Endothelial cell of umbilical vein (primary cell): ENCODE results near the gene NRCAM. TPM values are rescaled to one million over a fixed set of nuclear protein-coding genes. Genes with fewer than 3 reads are reported as not detected.

Source experiments
- BruUV-seq: library from RNA; stranded (reverse); fragments of 400-500 nt; replicated peaks from 2 replicates; lab custom pipeline; 2021; lab: Mats Ljungman, UMichigan
- CTCF ChIA-PET: fragments of 300-600, 350-600 bp; sonication (Branson Sonifier 250); formaldehyde crosslinking; loops from one replicate; lab custom pipeline; 2021; ENCODE audit warnings: antibody characterized with exemption, inconsistent platforms; lab: Charles Lee
- POLR2A ChIA-PET: fragments of 300-600, 350-600 bp; sonication (Branson Sonifier 250); formaldehyde crosslinking; loops from one replicate; lab custom pipeline; 2021; ENCODE audit warnings: antibody characterized with exemption, inconsistent platforms; lab: Charles Lee
- DNase-seq: peaks from one replicate; pipeline ENCODE4 v3.0.0-alpha.2; 2011; ENCODE audit warnings: low read depth, low spot score
- FAIRE-seq: peaks from 2 replicates; lab custom pipeline; 2011; peaks lifted over from hg19 to GRCh38; lab: Jason Lieb, UNC
- H2AFZ ChIP-seq: 2 replicates; pipeline ENCODE4 v1.6.0; 2012; ENCODE audit warnings: low read depth, low read length, control low read depth, inconsistent platforms
- H3K27ac ChIP-seq: 2 replicates; pipeline ENCODE4 v1.5.1; 2011; ENCODE audit warnings: low read depth, mild to moderate bottlenecking, control low read depth, low read length, moderate library complexity; ENCODE audit not compliant: insufficient read depth
- H3K27me3 ChIP-seq, 2 experiments: 2 replicates each; pipeline versions ENCODE4 v1.6.0 to v1.6.1; 2011; ENCODE audit warnings: low read length in 2 of 2, mixed read lengths in 1 of 2; ENCODE audit not compliant: control insufficient read depth in 2 of 2, insufficient read depth in 2 of 2
- H3K36me3 ChIP-seq, 2 experiments: 2 replicates in 1 of 2; 3 replicates in 1 of 2; pipeline ENCODE4 v1.5.1; 2011; ENCODE audit warnings: low read length in 2 of 2, mild to moderate bottlenecking in 1 of 2, moderate library complexity in 1 of 2; ENCODE audit not compliant: control insufficient read depth in 2 of 2, insufficient read depth in 2 of 2; ENCODE audit errors: extremely low read depth in 1 of 2
- H3K4me1 ChIP-seq: 3 replicates; pipeline ENCODE4 v1.5.1; 2011; ENCODE audit warnings: mild to moderate bottlenecking, low read length; ENCODE audit not compliant: control insufficient read depth, insufficient read depth; ENCODE audit errors: extremely low read depth
- H3K4me2 ChIP-seq: 2 replicates; pipeline ENCODE4 v1.6.1; 2011; ENCODE audit warnings: low read length, control low read depth, mixed read lengths; ENCODE audit not compliant: insufficient read depth
- H3K4me3 ChIP-seq, 3 experiments: fragments of 200-600 bp in 1 of 3; sonication (generic), shearing (Covaris generic) in 1 of 3; replicated peaks in 1 of 3; 2 replicates each; pipeline ENCODE4 v1.5.1; 2011 to 2016; ENCODE audit warnings: control low read depth in 3 of 3, low read length in 3 of 3, mild to moderate bottlenecking in 2 of 3, inconsistent platforms in 1 of 3, low read depth in 1 of 3, moderate library complexity in 1 of 3; ENCODE audit not compliant: insufficient read depth in 1 of 3
- H3K79me2 ChIP-seq: 2 replicates; pipeline ENCODE4 v1.6.0; 2012; ENCODE audit warnings: low read length, inconsistent platforms; ENCODE audit not compliant: control insufficient read depth, insufficient read depth
- H3K9ac ChIP-seq: replicated peaks from 2 replicates; pipeline ENCODE3; 2011; ENCODE audit warnings: low read length, control low read depth; ENCODE audit not compliant: insufficient read depth; ENCODE audit errors: extremely low read depth
- H3K9me1 ChIP-seq: replicated peaks from 3 replicates; pipeline ENCODE4 v1.6.0; 2011; ENCODE audit warnings: mild to moderate bottlenecking, low read length; ENCODE audit not compliant: control insufficient read depth, insufficient read depth; ENCODE audit errors: extremely low read depth
- H3K9me3 ChIP-seq: replicated peaks from 2 replicates; pipeline ENCODE4 v1.5.1; 2012; ENCODE audit warnings: low read length, inconsistent platforms; ENCODE audit not compliant: control insufficient read depth, insufficient read depth
- H4K20me1 ChIP-seq: replicated peaks from 2 replicates; pipeline ENCODE3; 2011; ENCODE audit warnings: mild to moderate bottlenecking, low read length; ENCODE audit not compliant: control insufficient read depth, insufficient read depth; ENCODE audit errors: extremely low read depth
- CTCF ChIP-seq, 2 donors: IDR thresholded peaks; 1 replicate in 1 of 2; 2 replicates in 1 of 2; pipeline ENCODE4 v1.5.1; 2011; ENCODE audit warnings: low read length in 2 of 2, mild to moderate bottlenecking in 2 of 2, moderate library complexity in 2 of 2, control low read depth in 1 of 2, inconsistent platforms in 1 of 2, low read depth in 1 of 2; ENCODE audit not compliant: insufficient read depth in 1 of 2; ENCODE audit errors: extremely low read depth in 1 of 2
- FOS ChIP-seq: IDR thresholded peaks from 2 replicates; pipeline ENCODE4 v1.6.1; 2011; ENCODE audit warnings: mild to moderate bottlenecking, low read length, moderate library complexity, borderline replicate concordance; ENCODE audit not compliant: insufficient read depth
- GATA2 ChIP-seq: IDR thresholded peaks from 2 replicates; pipeline ENCODE4 v1.7.0; 2011; ENCODE audit warnings: low read depth, mild to moderate bottlenecking, moderate library complexity, mixed read lengths, low read length; ENCODE audit not compliant: insufficient read length, insufficient read depth
- JUN ChIP-seq: IDR thresholded peaks from 2 replicates; pipeline ENCODE4 v1.6.1; 2011; ENCODE audit warnings: borderline replicate concordance, low read depth; ENCODE audit not compliant: insufficient read length, insufficient read depth
- MAX ChIP-seq: IDR thresholded peaks from 2 replicates; pipeline ENCODE4 v1.6.1; 2011; ENCODE audit not compliant: insufficient read depth, insufficient read length
- MYC ChIP-seq: IDR thresholded peaks from one replicate; pipeline ENCODE4 v1.6.1; 2011; ENCODE audit warnings: mild to moderate bottlenecking, low read depth, low read length
- POLR2A ChIP-seq: IDR thresholded peaks from 2 replicates; pipeline ENCODE4 v1.6.1; 2012; ENCODE audit warnings: low read depth, mild to moderate bottlenecking, control low read depth, low read length
- POLR2AphosphoS5 ChIP-seq: IDR thresholded peaks from 2 replicates; pipeline ENCODE4 v1.6.1; 2012; ENCODE audit warnings: low read depth, mild to moderate bottlenecking, control low read depth, low read length, moderate library complexity; ENCODE audit not compliant: insufficient read depth
- dilution Hi-C: fragments of 300-500 bp; cut with MboI; formaldehyde crosslinking; loops from one replicate; pipeline ENCODE4 v1.15.0; 2019; ENCODE audit warnings: low sequenced_read_pairs; ENCODE audit not compliant: extremely low pct_ligation_motif_present
- intact Hi-C: fragments of 100-400 bp; cut with micrococcal nuclease; formaldehyde crosslinking; loops from one replicate; pipeline ENCODE4 v1.10.0; 2022
- polyA plus RNA-seq, 4 experiments: library from polyadenylated mRNA; depleted of rRNA in 3 of 4; stranded (reverse) in 3 of 4; unstranded in 1 of 4; fragments of >200 nt; gene quantifications; 2 replicates each; pipeline versions ENCODE4 v1.2.1 to v1.2.3, GENCODE V29; 2011 to 2012; ENCODE audit warnings: missing spikeins in 1 of 4
- total RNA-seq: library from RNA; stranded (reverse); gene quantifications from 2 replicates; pipeline ENCODE4 v1.2.3, GENCODE V29; 2021

NRCAM gene
- total and polyA plus RNA-seq, 2 donors (not counting 3 experiments of a cell fraction or from before 2014, with no cell fraction given) = 26.0 to 47.6 TPM

- H3K4me1 ChIP-seq = no peaks in the 10 kb centered on the region
- H3K9me1 ChIP-seq = no peaks in the 10 kb centered on the region
- TF ChIP-seq FOS (no peak), MAX (no peak), MYC (no peak), GATA2 (no peak), JUN (no peak), POLR2A (no peak), CTCF (IDR thresholded peaks at IDR 0.05; ENCODE audit: extremely low read depth in 1 of 2, insufficient read depth in 1 of 2, low read depth in 1 of 2, low read length in 2 of 2) (no peak), POLR2AphosphoS5 (no peak)
- no peak for FAIRE-seq
- H3K9me3 ChIP-seq = no peaks in the 10 kb centered on the region
- H3K27ac ChIP-seq = no peak overlapping the region
- no peaks in the 10 kb centered on the region for H3K27me3 ChIP-seq
- H3K36me3 ChIP-seq = peaks cover 0 to 4% of the 10 kb centered on the region in 2 experiments
- intact Hi-C loops (loop anchor here (5.0 kb wide), 1 partner anchor 408 kb away; the partner anchor contains the start of gene CBLL1), dilution Hi-C loops (loop anchor here (5.0 kb wide), 1 partner anchor 148 kb away; the partner anchor contains the start of gene LAMB1)
- no peak overlapping the region for H3K4me3 ChIP-seq
- no TSS peak for BruUV-seq
- no peaks in the 10 kb centered on the region for H4K20me1 ChIP-seq
- POLR2A ChIA-PET = no interaction called here
- no peak for DNase-seq
- H3K9ac ChIP-seq = no peak overlapping the region
- no peak overlapping the region for H3K4me2 ChIP-seq
- CTCF ChIA-PET = interaction anchor here (0.6 to 1.1 kb wide), 2 partner anchors 40 to 53 kb away, joined by 3 read pairs; no protein-coding TSS in a partner anchor
- H2AFZ ChIP-seq = no peak overlapping the region
- H3K79me2 ChIP-seq = no peaks in the 10 kb centered on the region
Measured at GRCh38 chr7:108149908-108150307, 306.3 kb downstream of the NRCAM start.
